Bronchial smooth muscle cell (primary cell): ENCODE measurements around the gene DNAJC28. TPM values are rescaled to one million over a fixed set of nuclear protein-coding genes. Genes with fewer than 3 reads are reported as not detected.

ENCODE experiments used
- total RNA-seq: library from RNA; depleted of rRNA; stranded (reverse); fragments of >200 nt; gene quantifications from 2 replicates; pipeline ENCODE4 v1.2.1, GENCODE V29; 2014

DNAJC28 gene, protein sequence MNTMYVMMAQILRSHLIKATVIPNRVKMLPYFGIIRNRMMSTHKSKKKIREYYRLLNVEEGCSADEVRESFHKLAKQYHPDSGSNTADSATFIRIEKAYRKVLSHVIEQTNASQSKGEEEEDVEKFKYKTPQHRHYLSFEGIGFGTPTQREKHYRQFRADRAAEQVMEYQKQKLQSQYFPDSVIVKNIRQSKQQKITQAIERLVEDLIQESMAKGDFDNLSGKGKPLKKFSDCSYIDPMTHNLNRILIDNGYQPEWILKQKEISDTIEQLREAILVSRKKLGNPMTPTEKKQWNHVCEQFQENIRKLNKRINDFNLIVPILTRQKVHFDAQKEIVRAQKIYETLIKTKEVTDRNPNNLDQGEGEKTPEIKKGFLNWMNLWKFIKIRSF
- 1.4 and 1.7 TPM in 2 replicates for total RNA-seq

DNA sequence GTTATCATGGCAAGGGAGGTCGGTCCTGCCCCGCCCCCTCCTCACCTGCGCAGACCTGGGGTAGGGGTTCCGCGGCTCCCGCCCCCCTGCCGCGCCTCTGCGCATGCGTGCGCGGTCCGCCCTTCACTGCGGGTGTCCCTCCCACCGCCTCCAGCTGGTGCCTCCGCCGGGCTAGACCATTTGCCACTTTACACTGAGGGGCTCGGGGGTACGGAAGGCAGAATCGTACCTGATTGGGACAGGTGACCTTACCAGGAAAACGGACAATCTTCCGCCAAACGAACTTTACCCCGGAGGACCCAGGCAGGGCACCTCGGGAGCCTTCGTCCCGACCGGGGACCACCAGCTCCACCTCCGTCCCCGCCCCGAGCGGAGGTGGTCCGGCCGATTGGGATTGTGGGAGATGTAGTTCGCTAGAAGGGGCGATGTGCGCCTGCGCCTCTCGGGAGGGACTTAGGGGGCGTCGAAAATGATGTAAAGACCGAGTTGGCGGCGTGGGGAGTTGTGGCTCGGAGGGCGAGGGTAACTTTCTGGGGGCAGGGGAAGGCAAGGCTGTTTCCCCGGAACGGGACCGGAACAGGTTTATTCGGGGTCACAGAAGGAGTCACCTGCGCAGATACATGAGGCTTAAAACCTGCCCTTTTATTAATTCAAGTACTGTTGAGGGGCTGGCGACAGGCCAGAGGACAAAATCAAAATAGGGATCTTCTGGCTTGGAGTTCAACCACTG, at the start of gene DNAJC28:
TSS of gene DNAJC28 (minus strand) at position 344 of the 730 bp plus-strand sequence. CDS start 2,323 bp downstream, outside the sequence.

DNA sequence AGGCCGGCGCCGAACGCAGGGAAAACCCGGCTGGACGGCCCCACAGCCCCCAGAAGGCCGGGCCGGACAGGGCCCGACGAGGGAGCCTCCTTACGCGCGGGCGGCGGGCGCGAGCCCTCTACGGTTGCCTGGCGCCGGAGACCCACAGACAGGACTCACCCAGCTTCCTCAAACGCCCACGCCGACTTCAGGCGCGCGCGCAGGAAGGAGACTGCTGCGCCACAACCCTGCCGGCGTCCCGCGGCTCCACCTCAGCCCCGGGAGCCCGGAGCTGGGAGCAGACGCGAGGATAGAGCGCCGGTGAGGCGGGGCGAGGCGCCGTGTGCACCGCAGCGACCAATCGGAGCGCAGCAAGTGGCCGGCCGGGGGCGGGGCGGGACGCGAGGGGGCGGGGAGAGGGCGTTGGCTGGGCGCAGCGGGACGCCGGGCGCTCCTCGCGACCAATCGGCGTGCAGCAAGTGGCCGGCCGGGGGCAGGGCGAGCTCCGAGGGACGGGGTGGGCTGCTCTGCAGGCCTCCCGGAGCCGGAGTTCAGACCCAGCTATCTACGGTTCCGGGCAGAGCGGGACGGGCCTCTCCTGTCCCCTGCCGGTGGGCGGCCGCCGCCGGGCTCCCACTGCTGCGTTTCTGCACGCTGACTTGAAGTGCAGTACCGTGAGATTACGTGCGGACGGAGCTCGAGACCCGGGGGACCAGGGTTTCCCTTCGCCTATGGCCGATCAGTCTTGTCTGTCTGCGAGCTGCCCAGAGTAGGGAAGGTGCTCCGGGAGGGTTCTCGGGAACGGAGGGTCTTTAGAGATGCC, 11.6 kb downstream of the DNAJC28 start, which contains the start of gene TMEM50B:
TSS of gene TMEM50B (minus strand) at position 296 of the 802 bp plus-strand sequence. CDS start 11,089 bp downstream, outside the sequence.

Other genes starting within 250 kb of the DNAJC28 start
- gene IL10RB, start 225.3 kb downstream of the DNAJC28 start, total RNA-seq = 42.4 and 62.3 TPM in 2 replicates
- 13.2 and 17.4 TPM in 2 replicates for gene IFNAR1, start 166.7 kb downstream of the DNAJC28 start, total RNA-seq
- gene IFNGR2, start 88.3 kb downstream of the DNAJC28 start, total RNA-seq = 38.6 and 52.2 TPM in 2 replicates
- gene TMEM50B, start 11.7 kb downstream of the DNAJC28 start, total RNA-seq = 15.8 and 25.1 TPM in 2 replicates
- 21.1 and 34.7 TPM in 2 replicates for gene GART, start 50.4 kb upstream of the DNAJC28 start, total RNA-seq
- gene SON, start 51.3 kb upstream of the DNAJC28 start, total RNA-seq = 90.8 and 93.6 TPM in 2 replicates
- gene DONSON, start 97.0 kb upstream of the DNAJC28 start, total RNA-seq = 5.3 and 10.1 TPM in 2 replicates
- 34.9 and 41.5 TPM in 2 replicates for gene CRYZL1, start 150.0 kb upstream of the DNAJC28 start, total RNA-seq
- 29.0 and 29.3 TPM in 2 replicates for gene ITSN1, start 150.8 kb upstream of the DNAJC28 start, total RNA-seq